ENCODE measurements around the gene KDF1. TPM values are rescaled to one million over a fixed set of nuclear protein-coding genes. Genes with fewer than 3 reads are reported as not detected.

KDF1 gene
- total RNA-seq, 1 donor: not detected

DNA sequence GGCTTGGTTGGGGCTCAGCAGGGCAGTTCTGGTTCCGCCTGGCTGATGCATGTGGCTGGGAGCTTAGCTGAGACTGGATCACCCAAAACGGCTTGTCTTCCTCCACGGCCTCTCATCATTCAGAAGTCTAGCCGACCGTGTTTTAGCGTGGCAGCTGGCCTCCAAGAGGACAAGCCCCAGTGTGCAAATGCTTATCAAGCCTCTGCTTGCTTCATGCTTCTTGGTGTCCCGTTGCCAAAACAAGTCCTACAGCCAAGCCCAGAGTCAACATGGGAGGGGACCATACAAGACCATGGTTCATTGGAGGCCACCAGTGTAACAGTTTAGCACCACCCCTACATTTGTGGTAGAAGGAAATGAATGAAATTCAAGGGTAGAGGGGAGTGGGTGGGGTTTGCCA lies 10.5 kb upstream of the KDF1 start:
- H3K4me3 ChIP-seq (ENCODE audit: low read depth, low read length): no peak overlapping the region
- TF ChIP-seq, protein P1, sequence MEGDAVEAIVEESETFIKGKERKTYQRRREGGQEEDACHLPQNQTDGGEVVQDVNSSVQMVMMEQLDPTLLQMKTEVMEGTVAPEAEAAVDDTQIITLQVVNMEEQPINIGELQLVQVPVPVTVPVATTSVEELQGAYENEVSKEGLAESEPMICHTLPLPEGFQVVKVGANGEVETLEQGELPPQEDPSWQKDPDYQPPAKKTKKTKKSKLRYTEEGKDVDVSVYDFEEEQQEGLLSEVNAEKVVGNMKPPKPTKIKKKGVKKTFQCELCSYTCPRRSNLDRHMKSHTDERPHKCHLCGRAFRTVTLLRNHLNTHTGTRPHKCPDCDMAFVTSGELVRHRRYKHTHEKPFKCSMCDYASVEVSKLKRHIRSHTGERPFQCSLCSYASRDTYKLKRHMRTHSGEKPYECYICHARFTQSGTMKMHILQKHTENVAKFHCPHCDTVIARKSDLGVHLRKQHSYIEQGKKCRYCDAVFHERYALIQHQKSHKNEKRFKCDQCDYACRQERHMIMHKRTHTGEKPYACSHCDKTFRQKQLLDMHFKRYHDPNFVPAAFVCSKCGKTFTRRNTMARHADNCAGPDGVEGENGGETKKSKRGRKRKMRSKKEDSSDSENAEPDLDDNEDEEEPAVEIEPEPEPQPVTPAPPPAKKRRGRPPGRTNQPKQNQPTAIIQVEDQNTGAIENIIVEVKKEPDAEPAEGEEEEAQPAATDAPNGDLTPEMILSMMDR (IDR thresholded peaks at IDR 0.05; ENCODE audit: insufficient read depth, low read length): no peak
- DNase-seq (ENCODE audit: low read depth): peak; percentile 35

DNA sequence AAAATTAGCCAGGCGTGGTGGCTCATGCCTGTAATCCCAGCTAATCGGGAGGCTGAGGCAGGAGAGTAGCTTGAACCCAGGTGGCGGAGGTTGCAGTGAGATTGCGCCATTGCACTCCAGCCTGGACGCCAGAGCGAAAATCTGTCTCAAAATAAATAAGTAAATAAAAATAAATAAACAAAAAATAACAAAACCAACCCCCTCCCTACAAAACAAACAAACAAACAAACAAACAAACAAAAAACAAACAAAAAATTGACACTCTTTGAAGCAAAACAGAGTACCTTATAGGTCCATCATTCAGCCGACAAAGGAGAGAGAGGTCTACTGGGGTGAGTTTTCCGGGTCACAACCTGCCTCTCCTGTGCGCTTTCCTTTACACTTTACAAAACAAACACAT lies 5.4 kb upstream of the KDF1 start:
- TF ChIP-seq, protein P1 (IDR thresholded peaks at IDR 0.05; ENCODE audit: insufficient read depth, low read length): no peak
- no peak for DNase-seq (ENCODE audit: low read depth)
- no peak overlapping the region for H3K4me3 ChIP-seq (ENCODE audit: low read depth, low read length)

- TF ChIP-seq, protein P1 (IDR thresholded peaks at IDR 0.05; ENCODE audit: insufficient read depth, low read length): no peak
- no peak overlapping the region for H3K4me3 ChIP-seq (ENCODE audit: low read depth, low read length)
- DNase-seq (ENCODE audit: low read depth): no peak
Measured at GRCh38 chr1:26965213-26965612, 4.9 kb upstream of the KDF1 start.

DNA sequence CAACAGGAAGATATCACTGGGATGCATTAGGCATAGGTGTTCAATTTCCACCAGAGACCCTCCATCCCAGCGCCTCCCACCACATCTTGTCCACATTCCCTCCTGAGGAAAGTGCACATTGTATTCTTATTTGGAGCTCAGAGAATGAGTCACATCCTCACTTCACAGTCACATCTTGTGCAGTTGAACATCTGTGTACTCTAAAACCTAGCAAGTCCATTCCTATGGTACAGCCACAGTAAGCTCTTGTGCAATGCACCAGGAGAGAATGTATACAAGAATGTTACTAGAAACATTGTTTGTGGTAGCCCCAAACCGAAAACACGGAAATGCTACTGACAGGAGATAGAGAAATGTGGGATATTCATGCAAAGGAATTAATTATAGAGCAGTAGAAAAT lies 1.6 kb upstream of the KDF1 start:
- DNase-seq (ENCODE audit: low read depth): peak; percentile 74
- TF ChIP-seq, protein P1 (IDR thresholded peaks at IDR 0.05; ENCODE audit: insufficient read depth, low read length): no peak
- no peak overlapping the region for H3K4me3 ChIP-seq (ENCODE audit: low read depth, low read length)

- TF ChIP-seq, protein P1 (IDR thresholded peaks at IDR 0.05; ENCODE audit: insufficient read depth, low read length): no peak
- H3K4me3 ChIP-seq (ENCODE audit: low read depth, low read length): no peak overlapping the region
- no peak for DNase-seq (ENCODE audit: low read depth)
Measured at GRCh38 chr1:26960625-26960966, 328 bp upstream of the KDF1 start.

DNA sequence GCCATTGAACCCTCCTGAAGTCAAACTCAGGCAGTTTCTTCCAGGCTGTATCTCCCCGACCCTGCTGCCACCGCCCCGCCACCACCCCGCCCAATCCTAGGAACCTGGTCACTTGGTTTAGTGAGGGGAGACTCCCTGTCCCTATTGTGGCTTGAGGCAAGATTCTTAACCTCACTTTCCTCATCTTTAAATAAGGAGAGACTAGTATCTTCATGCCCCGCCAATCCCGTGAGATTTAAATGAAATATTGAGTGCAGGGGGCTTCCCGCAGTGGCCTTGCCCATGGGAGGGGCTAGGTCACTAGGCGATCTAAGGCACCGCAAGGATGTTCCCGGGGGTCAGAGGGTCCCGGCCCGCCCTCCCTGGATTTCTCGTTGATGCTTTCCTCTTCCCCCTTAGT lies 998 bp downstream of the KDF1 start:
- TF ChIP-seq, protein P1 (IDR thresholded peaks at IDR 0.05; ENCODE audit: insufficient read depth, low read length): no peak
- no peak overlapping the region for H3K4me3 ChIP-seq (ENCODE audit: low read depth, low read length)
- DNase-seq (ENCODE audit: low read depth): no peak

DNA sequence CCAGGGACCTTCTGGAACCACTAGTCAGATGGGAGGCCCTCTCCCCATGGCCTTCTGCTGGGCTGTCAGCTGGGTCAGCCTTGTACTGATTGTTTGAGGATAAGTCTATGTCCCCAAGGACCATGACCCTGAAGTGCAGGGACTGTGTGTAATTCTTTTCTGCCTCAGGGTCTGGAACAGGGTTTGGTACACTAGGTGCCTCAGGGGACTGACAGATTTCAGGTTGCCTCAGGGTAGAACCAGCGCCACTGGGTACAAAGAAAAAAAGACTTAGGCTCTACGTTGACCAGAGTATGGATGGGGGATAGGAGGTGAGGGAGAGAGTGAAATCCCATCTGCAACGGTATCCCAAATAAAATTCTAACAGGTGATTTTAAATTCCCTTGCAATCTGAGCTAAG lies 3.0 kb downstream of the KDF1 start:
- TF ChIP-seq, protein P1 (IDR thresholded peaks at IDR 0.05; ENCODE audit: insufficient read depth, low read length): no peak
- no peak for DNase-seq (ENCODE audit: low read depth)
- no peak overlapping the region for H3K4me3 ChIP-seq (ENCODE audit: low read depth, low read length)
